Left lung (tissue), 10 donors: ENCODE measurements around the gene SMCHD1. TPM values are rescaled to one million over a fixed set of nuclear protein-coding genes. Genes with fewer than 3 reads are reported as not detected.
"Not testable (repeated sequence)": the region's sequence is repeated elsewhere in the genome, so short reads cannot be mapped to it uniquely, and the experiment has no call there.

Experiments used
- ATAC-seq: fragments of 200-7000 bp; cut with Tn5 transposase; one replicate; pipeline ENCODE4 v1.9.1; 2020; ENCODE audit warnings: moderate library complexity
- DNase-seq, 4 donors: peaks; one replicate each; pipeline ENCODE4 v3.0.0-alpha.2; 2013 to 2020
- H3K27ac ChIP-seq, 2 donors: fragments of 200-600 bp; sonication (generic) in 1 of 2; one replicate each; pipeline versions ENCODE4 v1.5.0 to v1.8.0; 2020 to 2021
- H3K27me3 ChIP-seq, 2 donors: fragments of 200-600 bp; sonication (generic) in 1 of 2; one replicate each; pipeline versions ENCODE4 v1.5.0 to v1.8.0; 2020 to 2021
- H3K36me3 ChIP-seq, 2 donors: fragments of 200-600 bp; sonication (generic) in 1 of 2; one replicate each; pipeline versions ENCODE4 v1.5.0 to v1.8.0; 2020 to 2021
- H3K4me1 ChIP-seq, 2 donors: fragments of 200-600 bp; one replicate each; pipeline ENCODE4 v1.8.0; 2021
- H3K4me3 ChIP-seq, 2 donors: fragments of 200-600 bp; sonication (generic) in 1 of 2; one replicate each; pipeline versions ENCODE4 v1.5.0 to v1.8.0; 2020 to 2021; ENCODE audit warnings: mild to moderate bottlenecking in 1 of 2
- H3K9me3 ChIP-seq, 2 donors: fragments of 200-600 bp; sonication (generic) in 1 of 2; one replicate each; pipeline versions ENCODE4 v1.5.0 to v1.8.0; 2020 to 2021
- intact Hi-C, 2 donors: fragments of 100-400 bp; cut with DNase I; formaldehyde crosslinking; loops; one replicate each; pipeline versions ENCODE4 v1.11.2 to v1.14.2; 2022
- polyA plus RNA-seq, 6 donors: library from polyadenylated mRNA; unstranded; fragments of 120-200 nt; gene quantifications; one replicate each; pipeline ENCODE4 v1.2.1, GENCODE V29; 2013; ENCODE audit not compliant: insufficient read length in 6 of 6
- total RNA-seq, 2 donors: library from RNA; stranded (reverse); fragmentation: NEBNext Ultra II Directional; extraction: Animal tissue kit (Norgen Biotek cat#: 25700); gene quantifications; one replicate each; pipeline ENCODE4 v1.2.1, GENCODE V29; 2021
- TF ChIP-seq, protein P1 (sequence below), 2 donors: fragments of 200-600 bp; sonication (generic) in 1 of 2; IDR thresholded peaks; one replicate each; pipeline versions ENCODE4 v1.5.0 to v1.8.0; 2021; ENCODE audit warnings: antibody characterized with exemption in 2 of 2
- donor health status: DM: no; HTN: yes; CAD: no.
- donor health status: DM: no; HTN: no; CAD: no.

The SMCHD1 gene
- total and polyA plus RNA-seq, 8 donors, result 42.3 to 83.1 (median 72.2) TPM

DNA sequence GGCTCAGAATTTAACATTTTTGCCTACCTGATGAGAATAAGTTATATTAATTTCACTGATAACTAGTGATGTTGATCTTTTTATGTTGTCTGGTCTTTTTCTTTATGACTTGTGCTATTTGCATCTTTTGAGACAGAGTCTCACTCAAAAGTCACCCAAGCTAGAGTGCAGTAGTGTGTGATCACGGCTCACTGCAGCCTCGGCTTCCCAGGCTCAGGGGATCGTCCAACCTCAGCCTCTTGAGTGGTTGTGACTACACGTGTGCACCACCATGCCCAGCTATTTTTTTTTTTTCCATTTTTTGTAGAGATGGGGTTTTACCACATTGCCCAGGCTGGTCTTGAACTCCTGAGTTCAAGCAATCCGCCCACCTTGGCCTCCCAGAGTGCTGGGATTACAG is 7.5 kb downstream of the SMCHD1 start:
- intact Hi-C loops, result no loop called here
- TF ChIP-seq, protein P1, sequence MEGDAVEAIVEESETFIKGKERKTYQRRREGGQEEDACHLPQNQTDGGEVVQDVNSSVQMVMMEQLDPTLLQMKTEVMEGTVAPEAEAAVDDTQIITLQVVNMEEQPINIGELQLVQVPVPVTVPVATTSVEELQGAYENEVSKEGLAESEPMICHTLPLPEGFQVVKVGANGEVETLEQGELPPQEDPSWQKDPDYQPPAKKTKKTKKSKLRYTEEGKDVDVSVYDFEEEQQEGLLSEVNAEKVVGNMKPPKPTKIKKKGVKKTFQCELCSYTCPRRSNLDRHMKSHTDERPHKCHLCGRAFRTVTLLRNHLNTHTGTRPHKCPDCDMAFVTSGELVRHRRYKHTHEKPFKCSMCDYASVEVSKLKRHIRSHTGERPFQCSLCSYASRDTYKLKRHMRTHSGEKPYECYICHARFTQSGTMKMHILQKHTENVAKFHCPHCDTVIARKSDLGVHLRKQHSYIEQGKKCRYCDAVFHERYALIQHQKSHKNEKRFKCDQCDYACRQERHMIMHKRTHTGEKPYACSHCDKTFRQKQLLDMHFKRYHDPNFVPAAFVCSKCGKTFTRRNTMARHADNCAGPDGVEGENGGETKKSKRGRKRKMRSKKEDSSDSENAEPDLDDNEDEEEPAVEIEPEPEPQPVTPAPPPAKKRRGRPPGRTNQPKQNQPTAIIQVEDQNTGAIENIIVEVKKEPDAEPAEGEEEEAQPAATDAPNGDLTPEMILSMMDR (IDR thresholded peaks at IDR 0.05), result no peak
- Histone ChIP-seq H3K36me3 (peaks cover 0 to 17% of the 10 kb centered on the region in 2 donors), H3K4me3 (no peak overlapping the region), H3K27me3 (no peaks in the 10 kb centered on the region), H3K4me1 (peaks cover 17 to 71% of the 10 kb centered on the region in 2 donors), H3K9me3 (no peaks in the 10 kb centered on the region), H3K27ac (no peak overlapping the region)
- DNase-seq (no peak), ATAC-seq (no peak)

DNA sequence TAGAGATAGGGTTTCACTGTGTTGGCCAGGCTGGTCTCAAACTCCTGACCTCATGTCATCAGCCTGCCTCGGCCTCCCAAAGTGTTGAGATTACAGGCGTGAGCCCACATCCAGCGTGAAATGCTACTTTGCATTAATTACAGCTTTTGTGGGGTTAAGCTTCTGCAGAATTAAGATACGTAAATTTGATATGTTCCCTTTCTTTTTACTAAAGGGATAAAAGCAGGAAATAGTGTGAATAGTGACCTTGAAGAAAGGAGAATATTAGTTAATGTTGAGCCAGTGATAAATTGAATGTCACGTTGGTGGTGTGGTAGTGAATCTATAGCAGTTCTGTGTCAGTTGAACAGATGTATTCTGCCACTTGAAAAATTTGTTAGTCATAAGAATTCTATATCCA is 16.9 kb downstream of the SMCHD1 start:
- H3K9me3 ChIP-seq, result no peaks in the 10 kb centered on the region
- H3K4me3 ChIP-seq, result no peak overlapping the region
- intact Hi-C loops, result no loop called here
- ATAC-seq (no peak), DNase-seq (no peak)
- H3K36me3 ChIP-seq, result peaks cover 0 to 100% of the 10 kb centered on the region in 2 donors
- no peaks in the 10 kb centered on the region for H3K4me1 ChIP-seq
- TF ChIP-seq, protein P1 (IDR thresholded peaks at IDR 0.05), result no peak
- no peaks in the 10 kb centered on the region for H3K27me3 ChIP-seq
- H3K27ac ChIP-seq, result no peak overlapping the region

DNA sequence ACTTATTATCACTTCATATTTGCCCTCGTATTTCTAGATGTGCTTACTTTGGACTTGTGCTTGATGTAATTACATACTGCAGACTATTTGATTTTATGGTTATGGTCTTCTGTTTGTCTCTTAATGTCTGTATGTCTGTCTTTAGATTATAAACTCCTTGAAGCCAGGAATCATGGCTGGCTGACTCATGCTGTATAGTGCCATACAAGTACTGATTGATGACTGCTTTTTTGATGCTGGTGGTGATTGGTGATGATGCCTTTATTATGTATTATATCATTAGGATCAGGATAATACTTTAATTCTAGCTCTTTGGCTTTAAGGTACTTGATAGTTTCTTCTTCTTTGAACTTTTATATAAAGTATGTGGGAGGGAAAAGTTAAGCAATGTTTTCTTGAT is 17.3 kb downstream of the SMCHD1 start:
- no peak for ATAC-seq
- intact Hi-C loops, result no loop called here
- peaks cover 0 to 100% of the 10 kb centered on the region in 2 donors for H3K36me3 ChIP-seq

DNA sequence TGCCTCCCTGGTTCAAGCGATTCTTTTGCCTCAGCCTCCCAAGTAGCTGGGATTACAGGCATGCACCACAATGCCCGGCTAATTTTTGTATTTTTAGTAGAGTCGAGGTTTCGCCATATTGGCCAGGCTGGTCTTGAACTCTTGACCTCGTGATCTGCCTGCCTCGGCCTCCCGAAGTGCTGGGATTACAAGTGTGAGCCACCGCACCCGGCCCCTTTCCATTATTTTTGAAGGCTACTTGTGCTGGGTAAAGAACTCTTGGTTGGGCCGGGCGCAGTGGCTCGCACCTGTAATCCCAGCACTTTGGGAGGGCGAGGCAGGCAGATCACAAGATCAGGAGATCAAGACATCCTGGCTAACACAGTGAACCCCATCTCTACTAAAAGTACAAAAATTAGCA is 23.4 kb downstream of the SMCHD1 start:
- H3K9me3 ChIP-seq, DNase-seq, ATAC-seq, H3K4me3 ChIP-seq, H3K27me3 ChIP-seq, H3K27ac ChIP-seq, intact Hi-C loops: not testable (repeated sequence)
- H3K36me3 ChIP-seq, result peaks cover 0 to 62% of the 10 kb centered on the region in 2 donors
- peaks cover 0 to 18% of the 10 kb centered on the region in 2 donors for H3K4me1 ChIP-seq

More for the DNA sequence above, 17.3 kb downstream of the SMCHD1 start:
- Histone ChIP-seq H3K4me3 (no peak overlapping the region), H3K9me3 (no peaks in the 10 kb centered on the region), H3K4me1 (no peaks in the 10 kb centered on the region), H3K27me3 (no peaks in the 10 kb centered on the region), H3K27ac (no peak overlapping the region)
- TF ChIP-seq, protein P1 (IDR thresholded peaks at IDR 0.05), result no peak
- DNase-seq, result no peak

DNA sequence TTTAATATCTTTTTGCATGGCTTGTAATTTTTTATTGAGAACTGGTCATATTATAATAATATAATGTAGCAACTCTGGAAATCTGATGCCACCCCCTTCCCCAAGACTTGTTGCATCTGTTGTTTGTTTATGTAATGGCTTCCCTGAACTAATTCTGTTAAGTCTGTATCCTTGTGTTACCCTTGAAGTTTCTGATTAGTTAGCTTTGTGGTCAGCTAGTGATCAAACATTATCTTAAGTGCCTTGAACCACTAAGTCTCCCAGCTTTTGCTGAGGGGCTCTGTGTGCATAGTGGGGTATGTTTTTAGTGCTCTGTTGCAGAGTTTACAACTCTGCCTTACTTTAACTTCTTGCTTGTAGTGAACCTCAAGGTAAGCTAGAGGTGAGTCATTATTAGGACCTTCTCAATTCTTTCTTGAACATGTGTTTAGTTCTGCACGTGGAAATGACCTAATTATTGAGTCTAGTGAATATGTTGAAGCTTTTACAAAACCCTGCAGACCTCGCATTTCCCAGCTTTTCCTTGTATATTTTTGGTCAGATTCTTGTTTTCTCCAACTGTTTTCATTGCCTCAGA is 24.8 kb downstream of the SMCHD1 start:
- DNase-seq (no peak), ATAC-seq (no peak)
- Histone ChIP-seq H3K9me3 (no peaks in the 10 kb centered on the region), H3K36me3 (peaks cover 0 to 54% of the 10 kb centered on the region in 2 donors), H3K27ac (no peak overlapping the region), H3K4me3 (no peak overlapping the region), H3K4me1 (peaks cover 0 to 19% of the 10 kb centered on the region in 2 donors), H3K27me3 (no peaks in the 10 kb centered on the region)
- intact Hi-C loops, result no loop called here
- TF ChIP-seq, protein P1 (IDR thresholded peaks at IDR 0.05), result no peak
